Keratinocyte (primary cell): ENCODE measurements around the gene RANBP3. TPM values are rescaled to one million over a fixed set of nuclear protein-coding genes. Genes with fewer than 3 reads are reported as not detected.

Experiments used
- DNase-seq: peaks from one replicate; pipeline ENCODE4 v3.0.0-alpha.2; 2011; ENCODE audit warnings: low read depth, missing footprints, low spot score
- FAIRE-seq: peaks from 2 replicates; lab custom pipeline; 2011; peaks lifted over from hg19 to GRCh38; lab: Jason Lieb, UNC
- H2AFZ ChIP-seq: 2 replicates; pipeline ENCODE4 v1.6.0; 2012; ENCODE audit warnings: low read length, control low read depth, inconsistent platforms; ENCODE audit not compliant: control insufficient read depth
- H3K27ac ChIP-seq: 2 replicates; pipeline ENCODE4 v1.5.1; 2011; ENCODE audit warnings: low read length; ENCODE audit not compliant: control insufficient read depth, insufficient read depth
- H3K27me3 ChIP-seq: 3 replicates; pipeline ENCODE4 v1.6.0; 2011; ENCODE audit warnings: low read length; ENCODE audit not compliant: control insufficient read depth, insufficient read depth; ENCODE audit errors: extremely low read depth
- H3K36me3 ChIP-seq, 2 experiments: 2 replicates in 1 of 2; 3 replicates in 1 of 2; pipeline ENCODE4 v1.5.1; 2011; ENCODE audit warnings: low read length in 2 of 2, mild to moderate bottlenecking in 1 of 2; ENCODE audit not compliant: control insufficient read depth in 2 of 2, insufficient read depth in 2 of 2; ENCODE audit errors: extremely low read depth in 1 of 2
- H3K4me1 ChIP-seq: 3 replicates; pipeline ENCODE4 v1.5.1; 2011; ENCODE audit warnings: low read length; ENCODE audit not compliant: control insufficient read depth, insufficient read depth; ENCODE audit errors: extremely low read depth
- H3K4me2 ChIP-seq: 3 replicates; pipeline ENCODE4 v1.6.0; 2011; ENCODE audit warnings: low read depth, low read length; ENCODE audit not compliant: control insufficient read depth, insufficient read depth; ENCODE audit errors: extremely low read depth
- H3K4me3 ChIP-seq, 3 experiments: fragments of 200-600 bp in 1 of 3; sonication (generic) in 1 of 3; 2 replicates in 2 of 3; 3 replicates in 1 of 3; pipeline ENCODE4 v1.5.1; 2011 to 2016; ENCODE audit warnings: low read length in 3 of 3, mild to moderate bottlenecking in 3 of 3, control low read depth in 2 of 3, inconsistent platforms in 1 of 3, low read depth in 1 of 3, mixed read lengths in 1 of 3, mixed run types in 1 of 3, moderate library complexity in 1 of 3; ENCODE audit not compliant: control insufficient read depth in 2 of 3, insufficient read depth in 2 of 3; ENCODE audit errors: extremely low read depth in 1 of 3
- H3K79me2 ChIP-seq: 2 replicates; pipeline ENCODE4 v1.6.0; 2012; ENCODE audit warnings: low read length; ENCODE audit not compliant: control insufficient read depth, insufficient read depth
- H3K9ac ChIP-seq: 3 replicates; pipeline ENCODE4 v1.6.0; 2011; ENCODE audit warnings: low read length; ENCODE audit not compliant: control insufficient read depth, insufficient read depth; ENCODE audit errors: extremely low read depth
- H3K9me1 ChIP-seq: 3 replicates; pipeline ENCODE4 v1.6.0; 2011; ENCODE audit warnings: low read length; ENCODE audit not compliant: control insufficient read depth, insufficient read depth; ENCODE audit errors: extremely low read depth
- H3K9me3 ChIP-seq: 2 replicates; pipeline ENCODE4 v1.5.1; 2012; ENCODE audit warnings: low read depth, low read length; ENCODE audit not compliant: control insufficient read depth
- H4K20me1 ChIP-seq: 3 replicates; pipeline ENCODE4 v1.6.0; 2011; ENCODE audit warnings: low read length; ENCODE audit not compliant: control insufficient read depth, insufficient read depth; ENCODE audit errors: extremely low read depth
- CTCF ChIP-seq, 3 experiments: IDR thresholded peaks in 1 of 3; conservative IDR thresholded peaks in 1 of 3; optimal IDR thresholded peaks in 1 of 3; 2 replicates in 2 of 3; 3 replicates in 1 of 3; pipeline versions ENCODE3 to v1.5.1; 2011; ENCODE audit warnings: low read length in 3 of 3, mild to moderate bottlenecking in 3 of 3, moderate library complexity in 2 of 3, control low read depth in 1 of 3, inconsistent platforms in 1 of 3; ENCODE audit not compliant: insufficient read depth in 2 of 3; ENCODE audit errors: extremely low read depth in 1 of 3
- EZH2 ChIP-seq: IDR thresholded peaks from one replicate; pipeline ENCODE4 v1.6.1; 2012; ENCODE audit warnings: inconsistent platforms, mild to moderate bottlenecking, low read length, moderate library complexity
- dilution Hi-C: fragments of 300-500 bp; cut with MboI; formaldehyde crosslinking; loops from one replicate; pipeline ENCODE4 v1.7.0; 2020; ENCODE audit warnings: low sequenced_read_pairs; ENCODE audit not compliant: extremely low pct_ligation_motif_present
- polyA plus RNA-seq, 5 experiments: library from polyadenylated mRNA; depleted of rRNA in 3 of 5; stranded (reverse) in 3 of 5; stranded (forward) in 1 of 5; unstranded in 1 of 5; fragments of >200 nt; gene quantifications; 1 replicate in 1 of 5; 2 replicates in 3 of 5; 3 replicates in 1 of 5; pipeline versions ENCODE4 v1.2.1 to v1.2.3, GENCODE V29; 2011 to 2012; ENCODE audit warnings: missing spikeins in 2 of 5, low read depth in 1 of 5, low replicate concordance in 1 of 5

RANBP3 gene
- polyA plus RNA-seq, 1 donor (not counting 4 experiments of a cell fraction or from before 2014, with no cell fraction given), result 36.4 TPM

DNA sequence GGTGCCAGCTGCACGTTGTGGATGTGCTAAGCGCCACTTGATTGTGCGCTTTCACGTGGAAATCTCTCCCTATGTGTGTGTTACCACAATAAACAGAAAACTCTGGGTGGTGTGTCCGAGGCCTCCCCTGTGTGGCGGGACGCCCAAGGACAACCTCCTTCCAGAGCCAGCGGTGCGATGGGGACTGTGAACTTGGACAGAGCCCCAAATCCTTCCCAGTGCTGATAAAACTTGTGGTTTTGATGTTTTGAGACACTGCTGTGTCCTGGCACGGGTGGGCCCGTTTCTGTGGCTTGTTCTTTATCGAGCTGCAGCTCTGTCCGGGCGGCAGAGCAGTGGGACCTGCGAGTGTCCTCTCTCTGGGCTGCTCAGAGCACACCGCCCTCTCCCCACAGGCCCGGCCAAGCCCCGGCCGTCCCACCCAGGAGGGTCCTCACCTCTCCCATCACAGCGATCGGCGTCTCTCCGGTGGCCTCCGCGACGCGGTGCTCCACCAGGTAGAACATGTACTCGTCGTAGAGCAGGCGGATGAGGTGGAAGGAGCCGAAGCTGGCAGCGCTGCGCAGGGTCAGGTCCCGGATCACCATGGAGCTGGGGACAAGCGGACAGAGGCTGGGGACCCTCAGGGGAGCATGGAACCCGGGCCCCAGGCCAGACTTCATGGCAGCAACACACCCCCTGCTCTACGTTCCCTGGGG is 18.8 kb upstream of the RANBP3 start:
- dilution Hi-C loops, result no loop called here
- Histone ChIP-seq H3K9me1 (no peaks in the 10 kb centered on the region), H2AFZ (no peak overlapping the region), H3K9ac (no peak overlapping the region), H4K20me1 (no peaks in the 10 kb centered on the region), H3K9me3 (no peaks in the 10 kb centered on the region), H3K36me3 (peaks cover 0 to 11% of the 10 kb centered on the region in 2 experiments), H3K27ac (no peak overlapping the region), H3K27me3 (no peaks in the 10 kb centered on the region), H3K4me1 (no peaks in the 10 kb centered on the region), H3K4me3 (no peak overlapping the region), H3K4me2 (no peak overlapping the region), H3K79me2 (no peaks in the 10 kb centered on the region)
- FAIRE-seq (no peak), DNase-seq (no peak)
- TF ChIP-seq CTCF (optimal IDR thresholded peaks at IDR 0.05 in 1 of 3, IDR thresholded peaks at IDR 0.05 in 1 of 3, conservative IDR thresholded peaks at IDR 0.05 in 1 of 3; ENCODE audit: extremely low read depth in 1 of 3, insufficient read depth in 2 of 3, low read length in 3 of 3), result no peak
- no peak for TF ChIP-seq EZH2

DNA sequence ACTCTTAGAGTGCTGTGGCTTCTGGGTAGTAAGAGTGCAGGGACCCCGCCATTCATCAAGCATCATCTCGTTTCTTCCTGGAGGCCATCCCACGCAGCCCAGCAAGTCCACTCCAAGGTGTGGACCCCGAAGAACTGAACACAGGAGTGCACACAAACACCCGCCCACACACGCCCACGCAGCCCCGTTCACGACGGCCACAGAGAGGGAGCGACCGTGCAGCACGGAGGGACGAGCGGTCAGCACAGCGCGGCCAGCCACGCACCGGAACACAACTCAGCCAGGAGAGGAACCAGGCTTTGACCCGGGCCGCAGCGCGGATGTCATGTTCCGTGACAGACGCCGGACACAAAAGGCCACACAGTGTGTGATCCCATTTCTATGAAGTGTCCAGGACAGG is 18.2 kb upstream of the RANBP3 start:
- H4K20me1 ChIP-seq, result no peaks in the 10 kb centered on the region
- no peaks in the 10 kb centered on the region for H3K27me3 ChIP-seq
- no peak overlapping the region for H2AFZ ChIP-seq
- no peaks in the 10 kb centered on the region for H3K9me1 ChIP-seq
- H3K9me3 ChIP-seq, result no peaks in the 10 kb centered on the region
- peaks cover 0 to 14% of the 10 kb centered on the region in 2 experiments for H3K36me3 ChIP-seq
- no peak overlapping the region for H3K9ac ChIP-seq
- H3K79me2 ChIP-seq, result no peaks in the 10 kb centered on the region
- TF ChIP-seq EZH2 (no peak), CTCF (optimal IDR thresholded peaks at IDR 0.05 in 1 of 3, IDR thresholded peaks at IDR 0.05 in 1 of 3, conservative IDR thresholded peaks at IDR 0.05 in 1 of 3; ENCODE audit: extremely low read depth in 1 of 3, insufficient read depth in 2 of 3, low read length in 3 of 3) (no peak)
- no peak for DNase-seq
- H3K4me3 ChIP-seq, result no peak overlapping the region
- no peak for FAIRE-seq
- dilution Hi-C loops, result no loop called here
- H3K4me1 ChIP-seq, result no peaks in the 10 kb centered on the region
- no peak overlapping the region for H3K27ac ChIP-seq
- H3K4me2 ChIP-seq, result no peak overlapping the region
